OCI-LY1 (cell line): ENCODE data around the gene NIPA2.

ENCODE experiments used
- CTCF ChIP-seq: fragments of 200-600 bp; sonication (generic), shearing (Covaris generic); IDR thresholded peaks from 2 replicates; pipeline ENCODE4 v1.5.1; 2017; ENCODE audit warnings: mild to moderate bottlenecking, antibody characterized with exemption, low read length, moderate library complexity, mixed read lengths
- EZH2 ChIP-seq: fragments of 200-600 bp; sonication (generic), shearing (Covaris generic); IDR thresholded peaks from 2 replicates; pipeline ENCODE4 v1.8.0; 2017; ENCODE audit warnings: borderline replicate concordance, mixed run types, mild to moderate bottlenecking, antibody characterized with exemption, low read length, moderate library complexity, mixed read lengths

GRCh38 chr15:22873841-22874240 is 35.4 kb downstream of the NIPA2 start:
- TF ChIP-seq CTCF (no peak), EZH2 (no peak)
